Coronary artery (tissue), 2 donors: ENCODE results near the gene SPART.

Experiments
- DNase-seq: peaks from one replicate; pipeline ENCODE4 v3.0.0-alpha.2; 2017; ENCODE audit warnings: low spot score
- H3K27ac ChIP-seq, 2 donors: fragments of 200-600 bp; sonication (generic); one replicate each; pipeline ENCODE4 v1.5.1; 2016 to 2019
- H3K4me3 ChIP-seq: fragments of 200-600 bp; sonication (generic); 2 replicates; pipeline ENCODE4 v1.5.1; 2016; ENCODE audit warnings: mild to moderate bottlenecking, moderate library complexity
- CTCF ChIP-seq: fragments of 200-600 bp; sonication (generic); IDR thresholded peaks from one replicate; pipeline ENCODE4 v1.5.1; 2019; ENCODE audit warnings: antibody characterized with exemption

Gene SPART

GRCh38 chr13:36371185-36371584, 25.0 kb upstream of the SPART start:
- Histone ChIP-seq H3K27ac (no peak overlapping the region), H3K4me3 (no peak overlapping the region)
- no peak for TF ChIP-seq CTCF
- no peak for DNase-seq

DNA sequence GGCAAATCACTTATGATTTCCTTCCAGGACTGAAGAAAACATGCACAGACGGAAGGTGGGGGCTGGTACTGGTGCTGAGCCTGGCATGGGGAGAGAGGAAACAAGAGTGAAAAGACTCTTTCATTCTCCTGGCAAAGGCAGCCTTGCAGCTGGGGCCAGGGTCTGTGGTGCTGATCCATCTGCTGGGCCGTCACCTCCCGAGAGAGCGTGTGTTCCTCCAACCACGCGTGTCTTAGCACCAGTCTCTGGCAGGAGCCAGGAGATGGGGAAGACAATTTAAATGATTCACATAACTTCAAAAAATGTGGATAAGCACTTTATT, 23.9 kb upstream of the SPART start:
- no peak overlapping the region for H3K27ac ChIP-seq
- no peak for DNase-seq
- H3K4me3 ChIP-seq: no peak overlapping the region
- TF ChIP-seq CTCF: no peak

- H3K27ac ChIP-seq: no peak overlapping the region
- no peak for DNase-seq
- H3K4me3 ChIP-seq: no peak overlapping the region
- no peak for TF ChIP-seq CTCF
Measured at GRCh38 chr13:36369268-36370107, 23.3 kb upstream of the SPART start.

DNA sequence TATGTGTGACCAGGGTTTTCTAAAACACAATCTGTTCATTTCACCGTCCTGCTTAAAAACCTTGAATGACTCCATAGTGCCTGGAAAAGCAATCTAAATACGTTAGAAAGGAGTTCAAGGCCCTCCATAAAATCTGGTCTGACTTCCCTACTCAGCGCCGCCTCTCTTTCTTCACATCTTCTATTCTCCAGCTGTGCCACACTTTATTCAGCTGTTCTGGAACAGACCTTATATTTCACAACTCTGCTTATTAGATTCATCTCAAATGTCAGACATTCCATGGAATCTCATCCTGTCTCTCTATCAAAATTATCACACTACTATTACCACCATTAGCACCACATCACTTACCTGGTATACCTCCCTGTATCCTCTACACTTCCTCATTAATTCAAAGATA, 19.8 kb upstream of the SPART start:
- no peak for DNase-seq
- Histone ChIP-seq H3K27ac (no peak overlapping the region), H3K4me3 (no peak overlapping the region)
- no peak for TF ChIP-seq CTCF

- no peak overlapping the region for H3K4me3 ChIP-seq
- no peak for DNase-seq
- TF ChIP-seq CTCF: no peak
- no peak overlapping the region for H3K27ac ChIP-seq
Measured at GRCh38 chr13:36363366-36363863, 17.2 kb upstream of the SPART start.

- no peak overlapping the region for H3K27ac ChIP-seq
- TF ChIP-seq CTCF: no peak
- no peak overlapping the region for H3K4me3 ChIP-seq
Measured at GRCh38 chr13:36362914-36363313, 16.7 kb upstream of the SPART start.

DNA sequence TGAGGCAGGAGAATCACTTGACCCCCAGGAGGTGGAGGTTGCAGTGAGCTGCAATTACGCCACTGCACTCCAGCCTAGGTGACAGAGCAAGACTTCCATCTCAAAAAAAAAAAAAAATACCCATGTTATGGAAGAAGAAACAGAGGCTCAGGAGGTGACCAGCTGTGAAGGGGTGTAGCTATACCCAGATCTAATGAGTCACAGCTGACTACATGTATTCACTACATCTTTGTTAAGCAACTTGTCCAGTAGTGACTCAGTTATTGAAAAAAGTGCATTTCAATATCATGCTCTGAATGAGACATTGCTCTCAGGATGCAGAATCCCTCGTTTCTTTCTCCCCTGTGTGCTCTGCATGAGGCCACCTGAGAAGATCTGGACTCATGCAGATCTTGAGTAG, 16.1 kb upstream of the SPART start:
- DNase-seq: no peak
- no peak for TF ChIP-seq CTCF
- Histone ChIP-seq H3K27ac (no peak overlapping the region), H3K4me3 (no peak overlapping the region)

More at GRCh38 chr13:36362914-36363313, 16.7 kb upstream of the SPART start:
- DNase-seq: no peak
